NCI-H1092 (cell line): Measurements from ENCODE around the gene GAST.
"Not testable (repeated sequence)": the region's sequence is repeated elsewhere in the genome, so short reads cannot be mapped to it uniquely, and the experiment has no call there.

ENCODE experiments used
- DNase-seq: peaks from one replicate; lab custom pipeline; 2025; lab: John Stamatoyannopoulos, UW

Gene GAST

GRCh38 chr17:41711669-41712400, at the start of gene GAST:
Gene GAST, plus strand, starts transcription at chr17:41712331. Its CDS starts 3,106 bp downstream, at chr17:41715437.
- no peak for DNase-seq

GRCh38 chr17:41663451-41664171, 48.5 kb upstream of the GAST start:
- DNase-seq = no peak

- DNase-seq = no peak
Measured at GRCh38 chr17:41664172-41664457, 48.0 kb upstream of the GAST start.

- DNase-seq = no peak
Measured at GRCh38 chr17:41664587-41665565, 47.3 kb upstream of the GAST start.

- peak; percentile 78 for DNase-seq
Measured at GRCh38 chr17:41665566-41666236, 46.4 kb upstream of the GAST start.

GRCh38 chr17:41666237-41666641, 45.9 kb upstream of the GAST start:
- peak; percentile 68 for DNase-seq

- peak; percentile 73 for DNase-seq
Measured at GRCh38 chr17:41666708-41667279, 45.3 kb upstream of the GAST start.

GRCh38 chr17:41667280-41668041, 44.7 kb upstream of the GAST start:
- DNase-seq = no peak

- no peak for DNase-seq
Measured at GRCh38 chr17:41672153-41672552, 40.0 kb upstream of the GAST start.

GRCh38 chr17:41675157-41676057, 36.7 kb upstream of the GAST start:
- DNase-seq = not testable (repeated sequence)

- DNase-seq = no peak
Measured at GRCh38 chr17:41676058-41676419, 36.1 kb upstream of the GAST start.

GRCh38 chr17:41678411-41678906, 33.7 kb upstream of the GAST start:
- no peak for DNase-seq

- no peak for DNase-seq
Measured at GRCh38 chr17:41678907-41679739, 33.0 kb upstream of the GAST start.

- DNase-seq = no peak
Measured at GRCh38 chr17:41679740-41680425, 32.2 kb upstream of the GAST start.

- DNase-seq = peak; percentile 50
Measured at GRCh38 chr17:41680426-41681040, 31.6 kb upstream of the GAST start.

GRCh38 chr17:41681776-41682175, 30.4 kb upstream of the GAST start:
- no peak for DNase-seq

- no peak for DNase-seq
Measured at GRCh38 chr17:41682631-41683030, 29.5 kb upstream of the GAST start.
